Right renal pelvis (tissue), 4 donors: ENCODE data around the gene CCDC6. TPM values are rescaled to one million over a fixed set of nuclear protein-coding genes. Genes with fewer than 3 reads are reported as not detected.

Source experiments
- polyA plus RNA-seq, 4 donors: library from polyadenylated mRNA; unstranded; fragments of 120-200 nt; gene quantifications; one replicate each; pipeline ENCODE4 v1.2.1, GENCODE V29; 2013; ENCODE audit not compliant: insufficient read length in 4 of 4

Gene CCDC6
- polyA plus RNA-seq, 4 donors: 36.1 to 46.1 (median 42.9) TPM

Other genes starting within 250 kb of the CCDC6 start
- 10 to 100 TPM; 31.5 to 61.9 (median 40.4) TPM for gene SLC16A9, start 196.7 kb downstream of the CCDC6 start, polyA plus RNA-seq
- 1 to 10 TPM in 1 of 4 donors, under 1 TPM in 3; 0.37 to 1.0 (median 0.63) TPM for gene MRLN, start 153.1 kb downstream of the CCDC6 start, polyA plus RNA-seq